ENCODE data around the gene LRBA.
A peak's percentile ranks its signal among the peaks of the same experiment; 100 is the strongest.

Gene LRBA

GRCh38 chr4:150323406-150324325 lies 691.4 kb downstream of the LRBA start:
- Mint-ChIP-seq H3K36me3 (ENCODE audit: low read depth) (peaks cover 37% of the 10 kb centered on the region), H3K9me3 (no peaks in the 10 kb centered on the region), H3K4me1 (ENCODE audit: low read depth) (no peaks in the 10 kb centered on the region), H3K27me3 (no peaks in the 10 kb centered on the region), H3K27ac (no peak overlapping the region), H3K4me3 (no peak overlapping the region)

GRCh38 chr4:150322646-150323045 lies 692.4 kb downstream of the LRBA start:
- no peak overlapping the region for H3K4me3 Mint-ChIP-seq
- peaks cover 41% of the 10 kb centered on the region for H3K36me3 Mint-ChIP-seq (ENCODE audit: low read depth)
- H3K27me3 Mint-ChIP-seq = no peaks in the 10 kb centered on the region
- no peak overlapping the region for H3K27ac Mint-ChIP-seq
- H3K4me1 Mint-ChIP-seq (ENCODE audit: low read depth) = no peaks in the 10 kb centered on the region
- no peaks in the 10 kb centered on the region for H3K9me3 Mint-ChIP-seq

GRCh38 chr4:150321113-150321512 lies 694.0 kb downstream of the LRBA start:
- Mint-ChIP-seq H3K4me1 (ENCODE audit: low read depth) (no peaks in the 10 kb centered on the region), H3K4me3 (no peak overlapping the region), H3K9me3 (no peaks in the 10 kb centered on the region), H3K27me3 (no peaks in the 10 kb centered on the region), H3K27ac (no peak overlapping the region), H3K36me3 (ENCODE audit: low read depth) (peaks cover 37% of the 10 kb centered on the region)

GRCh38 chr4:150318971-150319370 lies 696.1 kb downstream of the LRBA start:
- Mint-ChIP-seq H3K27ac (no peak overlapping the region), H3K9me3 (no peaks in the 10 kb centered on the region), H3K4me3 (no peak overlapping the region), H3K4me1 (ENCODE audit: low read depth) (no peaks in the 10 kb centered on the region), H3K36me3 (ENCODE audit: low read depth) (peaks cover 36% of the 10 kb centered on the region), H3K27me3 (no peaks in the 10 kb centered on the region)

GRCh38 chr4:150318527-150318926 lies 696.6 kb downstream of the LRBA start:
- H3K4me3 Mint-ChIP-seq = no peak overlapping the region
- H3K9me3 Mint-ChIP-seq = no peaks in the 10 kb centered on the region
- H3K27ac Mint-ChIP-seq = no peak overlapping the region
- peaks cover 34% of the 10 kb centered on the region for H3K36me3 Mint-ChIP-seq (ENCODE audit: low read depth)
- H3K4me1 Mint-ChIP-seq (ENCODE audit: low read depth) = no peaks in the 10 kb centered on the region
- H3K27me3 Mint-ChIP-seq = no peaks in the 10 kb centered on the region

GRCh38 chr4:150316332-150317205 lies 698.5 kb downstream of the LRBA start:
- H3K27ac Mint-ChIP-seq = no peak overlapping the region
- H3K36me3 Mint-ChIP-seq (ENCODE audit: low read depth) = peaks cover 31% of the 10 kb centered on the region
- no peaks in the 10 kb centered on the region for H3K9me3 Mint-ChIP-seq
- no peaks in the 10 kb centered on the region for H3K27me3 Mint-ChIP-seq
- H3K4me3 Mint-ChIP-seq = no peak overlapping the region
- H3K4me1 Mint-ChIP-seq (ENCODE audit: low read depth) = no peaks in the 10 kb centered on the region

GRCh38 chr4:150315691-150316090 lies 699.4 kb downstream of the LRBA start:
- H3K4me3 Mint-ChIP-seq = no peak overlapping the region
- H3K9me3 Mint-ChIP-seq = no peaks in the 10 kb centered on the region
- no peaks in the 10 kb centered on the region for H3K4me1 Mint-ChIP-seq (ENCODE audit: low read depth)
- no peaks in the 10 kb centered on the region for H3K27me3 Mint-ChIP-seq
- peaks cover 25% of the 10 kb centered on the region for H3K36me3 Mint-ChIP-seq (ENCODE audit: low read depth)
- no peak overlapping the region for H3K27ac Mint-ChIP-seq

- Mint-ChIP-seq H3K4me1 (ENCODE audit: low read depth) (no peaks in the 10 kb centered on the region), H3K27me3 (no peaks in the 10 kb centered on the region), H3K4me3 (no peak overlapping the region), H3K36me3 (ENCODE audit: low read depth) (peaks cover 26% of the 10 kb centered on the region), H3K27ac (no peak overlapping the region), H3K9me3 (no peaks in the 10 kb centered on the region)
Observed at GRCh38 chr4:150315175-150315574, 699.9 kb downstream of the LRBA start.

GRCh38 chr4:150314031-150314430 lies 701.1 kb downstream of the LRBA start:
- Mint-ChIP-seq H3K27me3 (no peaks in the 10 kb centered on the region), H3K27ac (no peak overlapping the region), H3K36me3 (ENCODE audit: low read depth) (peaks cover 22% of the 10 kb centered on the region), H3K9me3 (no peaks in the 10 kb centered on the region), H3K4me1 (ENCODE audit: low read depth) (no peaks in the 10 kb centered on the region), H3K4me3 (no peak overlapping the region)

- Mint-ChIP-seq H3K27me3 (no peaks in the 10 kb centered on the region), H3K36me3 (ENCODE audit: low read depth) (peaks cover 21% of the 10 kb centered on the region), H3K9me3 (no peaks in the 10 kb centered on the region), H3K4me1 (ENCODE audit: low read depth) (no peaks in the 10 kb centered on the region), H3K27ac (no peak overlapping the region), H3K4me3 (no peak overlapping the region)
Observed at GRCh38 chr4:150310159-150310895, 704.8 kb downstream of the LRBA start.

- Mint-ChIP-seq H3K9me3 (no peaks in the 10 kb centered on the region), H3K27me3 (no peaks in the 10 kb centered on the region), H3K4me1 (ENCODE audit: low read depth) (no peaks in the 10 kb centered on the region), H3K4me3 (no peak overlapping the region), H3K27ac (no peak overlapping the region), H3K36me3 (ENCODE audit: low read depth) (peaks cover 14% of the 10 kb centered on the region)
Observed at GRCh38 chr4:150308824-150309472, 706.1 kb downstream of the LRBA start.

GRCh38 chr4:150306719-150307118 lies 708.4 kb downstream of the LRBA start:
- peaks cover 8% of the 10 kb centered on the region for H3K4me1 Mint-ChIP-seq (ENCODE audit: low read depth)
- no peak overlapping the region for H3K27ac Mint-ChIP-seq
- H3K4me3 Mint-ChIP-seq = no peak overlapping the region
- H3K9me3 Mint-ChIP-seq = no peaks in the 10 kb centered on the region
- peaks cover 18% of the 10 kb centered on the region for H3K36me3 Mint-ChIP-seq (ENCODE audit: low read depth)
- no peaks in the 10 kb centered on the region for H3K27me3 Mint-ChIP-seq

GRCh38 chr4:150305995-150306394 lies 709.1 kb downstream of the LRBA start:
- H3K4me1 Mint-ChIP-seq (ENCODE audit: low read depth) = peaks cover 12% of the 10 kb centered on the region
- H3K36me3 Mint-ChIP-seq (ENCODE audit: low read depth) = peaks cover 22% of the 10 kb centered on the region
- no peaks in the 10 kb centered on the region for H3K9me3 Mint-ChIP-seq
- no peak overlapping the region for H3K27ac Mint-ChIP-seq
- no peaks in the 10 kb centered on the region for H3K27me3 Mint-ChIP-seq
- no peak overlapping the region for H3K4me3 Mint-ChIP-seq

- Mint-ChIP-seq H3K4me1 (ENCODE audit: low read depth) (peaks cover 12% of the 10 kb centered on the region), H3K4me3 (peak overlapping the region; percentile 48), H3K36me3 (ENCODE audit: low read depth) (peaks cover 18% of the 10 kb centered on the region), H3K27ac (peak overlapping the region; percentile 42), H3K9me3 (no peaks in the 10 kb centered on the region), H3K27me3 (no peaks in the 10 kb centered on the region)
Observed at GRCh38 chr4:150302553-150302952, 712.5 kb downstream of the LRBA start.
